ENCODE measurements around the gene SEMA3A. TPM values are rescaled to one million over a fixed set of nuclear protein-coding genes. Genes with fewer than 3 reads are reported as not detected.
A peak's percentile ranks its signal among the peaks of the same experiment; 100 is the strongest.

The SEMA3A gene
- total and polyA plus RNA-seq, 2 of the 4 experiments (the other 2 are of a cell fraction) = 31.2 to 213 TPM

DNA sequence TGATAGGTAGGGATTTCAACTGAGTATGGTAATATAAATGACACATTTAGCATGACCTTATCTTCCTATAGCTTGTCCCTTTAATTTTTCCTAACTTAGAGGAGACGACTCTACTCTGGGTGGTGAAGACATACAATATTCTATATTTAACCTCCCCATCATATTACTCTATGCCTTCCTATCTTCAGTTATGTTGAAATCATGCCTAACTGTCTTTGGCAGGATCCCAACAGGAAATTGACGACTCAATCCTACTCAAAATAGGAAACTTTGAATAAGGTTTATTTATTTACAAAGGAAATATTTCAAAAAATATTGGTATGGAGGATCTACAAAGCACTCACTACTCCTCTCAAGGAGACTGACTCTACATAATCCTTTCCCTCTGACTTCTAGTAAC, 24.1 kb upstream of the SEMA3A start:
- Histone ChIP-seq H3K4me1 (ENCODE audit: control insufficient read depth, insufficient read depth, low read length) (no peaks in the 10 kb centered on the region), H4K91ac (ENCODE audit: insufficient read depth, low read depth, low read length) (no peak overlapping the region), H3K4me2 (ENCODE audit: low read depth, low read length) (no peak overlapping the region), H3K79me1 (ENCODE audit: low read depth in 1 of 2, low read length in 2 of 2) (no peaks in the 10 kb centered on the region), H3K36me3 (ENCODE audit: control insufficient read depth, insufficient read depth, low read length) (no peaks in the 10 kb centered on the region), H3K18ac (ENCODE audit: low read depth, low read length) (no peak overlapping the region), H3K9ac (ENCODE audit: low read depth, low read length) (no peak overlapping the region), H3K4ac (ENCODE audit: low read depth, low read length) (no peak overlapping the region), H2BK120ac (ENCODE audit: low read depth, low read length) (no peak overlapping the region), H2BK5ac (ENCODE audit: low read depth, low read length, poor library complexity, severe bottlenecking) (no peak overlapping the region), H3K14ac (replicated peaks; ENCODE audit: low read depth, low read length) (no peak overlapping the region), H3K23ac (ENCODE audit: low read depth, low read length) (no peak overlapping the region), H4K5ac (ENCODE audit: low read depth, low read length) (no peak overlapping the region), H2AK9ac (replicated peaks; ENCODE audit: low read depth, low read length, poor library complexity) (no peak overlapping the region), H2BK20ac (ENCODE audit: low read depth, low read length) (no peak overlapping the region), H2BK15ac (ENCODE audit: low read depth, low read length) (no peak overlapping the region), H3K27ac (ENCODE audit: insufficient read depth, low read length) (no peak overlapping the region), H3K56ac (ENCODE audit: extremely low read depth, insufficient read depth, low read length) (no peak overlapping the region), H4K20me1 (ENCODE audit: insufficient read depth, low read length) (no peaks in the 10 kb centered on the region), H3K9me3 (ENCODE audit: control insufficient read depth, insufficient read depth, low read length) (peaks cover 3% of the 10 kb centered on the region; the same call in 1 of the 2 replicates), H3K27me3 (ENCODE audit: control insufficient read depth, insufficient read depth, low read length) (no peaks in the 10 kb centered on the region), H4K8ac (ENCODE audit: low read depth in 2 of 2, low read length in 2 of 2) (no peak overlapping the region), H2AFZ (replicated peaks; ENCODE audit: low read length, poor library complexity) (no peak overlapping the region), H3K4me3 (ENCODE audit: insufficient read depth, low read depth, low read length) (no peak overlapping the region), H2AK5ac (ENCODE audit: low read depth, low read length) (no peak overlapping the region), H3K9me1 (ENCODE audit: insufficient read depth, low read length) (no peaks in the 10 kb centered on the region)
- CTCF ChIA-PET = interaction anchor here (0.6 kb wide), 1 partner anchor 774 kb away, joined by 3 read pairs; no protein-coding TSS in a partner anchor
- DNase-seq (peak; percentile 84), ATAC-seq (ENCODE audit: low read depth) (peak; percentile 49; the same call in 1 of the 2 replicates)
- intact Hi-C loops (cut with micrococcal nuclease) (no loop called here), in situ Hi-C loops (cut with MboI; ENCODE audit: low sequenced_read_pairs) (no loop called here), dilution Hi-C loops (cut with HindIII; ENCODE audit: low sequenced_read_pairs, unreplicated experiment) (no loop called here)
- TF ChIP-seq CEBPB (IDR thresholded peaks at IDR 0.05; ENCODE audit: low read depth, low read length) = peak; percentile 85
- TF ChIP-seq BHLHE40 (IDR thresholded peaks at IDR 0.05; ENCODE audit: low read depth, low read length) = no peak
- BruUV-seq (replicated peaks) = no TSS peak
- no CpG with 5 or more reads among the region's 2 CpGs for WGBS, 2 experiments (ENCODE audit: extremely low coverage in 2 of 2, insufficient read length in 1 of 2)
- POLR2A ChIA-PET (ENCODE audit: unreplicated experiment) = no interaction called here
